DMS153 treated with DMSO at 0.1 percent for 48 hours (cell line): Measurements from ENCODE around the gene FUT8.

Experiments used
- DNase-seq: peaks from one replicate; lab custom pipeline; 2025; ENCODE audit not compliant: unreplicated experiment; lab: John Stamatoyannopoulos, UW

Gene FUT8

GRCh38 chr14:65552724-65553123, 140.2 kb downstream of the FUT8 start:
- no peak for DNase-seq

- no peak for DNase-seq
Measured at GRCh38 chr14:65554837-65555236, 142.3 kb downstream of the FUT8 start.

GRCh38 chr14:65555358-65555757, 142.8 kb downstream of the FUT8 start:
- no peak for DNase-seq

- DNase-seq: no peak
Measured at GRCh38 chr14:65558363-65558762, 145.8 kb downstream of the FUT8 start.

- no peak for DNase-seq
Measured at GRCh38 chr14:65560340-65561027, 148.0 kb downstream of the FUT8 start.

- no peak for DNase-seq
Measured at GRCh38 chr14:65564370-65564769, 151.8 kb downstream of the FUT8 start.

- DNase-seq: no peak
Measured at GRCh38 chr14:65565948-65566347, 153.4 kb downstream of the FUT8 start.

- no peak for DNase-seq
Measured at GRCh38 chr14:65566820-65567522, 154.4 kb downstream of the FUT8 start.

- no peak for DNase-seq
Measured at GRCh38 chr14:65574611-65575010, 162.1 kb downstream of the FUT8 start.

- DNase-seq: no peak
Measured at GRCh38 chr14:65575389-65575788, 162.9 kb downstream of the FUT8 start.

GRCh38 chr14:65580973-65581372, 168.4 kb downstream of the FUT8 start:
- DNase-seq: no peak

- DNase-seq: no peak
Measured at GRCh38 chr14:65581378-65581777, 168.8 kb downstream of the FUT8 start.

- no peak for DNase-seq
Measured at GRCh38 chr14:65581799-65582198, 169.3 kb downstream of the FUT8 start.

- DNase-seq: no peak
Measured at GRCh38 chr14:65585216-65585615, 172.7 kb downstream of the FUT8 start.

GRCh38 chr14:65588426-65589140, 176.1 kb downstream of the FUT8 start:
- no peak for DNase-seq

- no peak for DNase-seq
Measured at GRCh38 chr14:65594153-65594881, 181.8 kb downstream of the FUT8 start.

- DNase-seq: no peak
Measured at GRCh38 chr14:65594882-65595237, 182.3 kb downstream of the FUT8 start.

- DNase-seq: no peak
Measured at GRCh38 chr14:65599375-65599774, 186.8 kb downstream of the FUT8 start.

GRCh38 chr14:65600742-65601141, 188.2 kb downstream of the FUT8 start:
- no peak for DNase-seq

- DNase-seq: no peak
Measured at GRCh38 chr14:65604535-65604934, 192.0 kb downstream of the FUT8 start.

GRCh38 chr14:65604936-65605335, 192.4 kb downstream of the FUT8 start:
- no peak for DNase-seq

- no peak for DNase-seq
Measured at GRCh38 chr14:65606460-65606859, 193.9 kb downstream of the FUT8 start.
